Ovary (tissue), 9 donors: ENCODE results near the gene SEC14L6. TPM values are rescaled to one million over a fixed set of nuclear protein-coding genes. Genes with fewer than 3 reads are reported as not detected.

Experiments
- DNase-seq, 5 donors: peaks; one replicate each; pipeline ENCODE4 v3.0.0-alpha.2; 2019 to 2020
- H3K27ac ChIP-seq, 2 donors: fragments of 200-600 bp; one replicate each; pipeline versions ENCODE4 v1.5.1 to v1.8.0; 2019 to 2022
- H3K27me3 ChIP-seq: fragments of 200-600 bp; one replicate; pipeline ENCODE4 v1.8.0; 2022
- H3K36me3 ChIP-seq: fragments of 200-600 bp; sonication (generic); one replicate; pipeline ENCODE4 v1.5.1; 2019
- H3K4me1 ChIP-seq: one replicate; pipeline ENCODE4 v1.8.1; 2013; ENCODE audit warnings: mild to moderate bottlenecking, moderate library complexity; ENCODE audit not compliant: insufficient read depth
- H3K4me3 ChIP-seq: fragments of 200-600 bp; sonication (generic); one replicate; pipeline ENCODE4 v1.5.1; 2017
- H3K9me3 ChIP-seq, 2 donors: fragments of 200-600 bp in 1 of 2; sonication (generic) in 1 of 2; one replicate each; pipeline versions ENCODE4 v1.5.1 to v1.8.1; 2013 to 2019; ENCODE audit warnings: mild to moderate bottlenecking in 1 of 2, moderate library complexity in 1 of 2
- CTCF ChIP-seq, 3 donors: fragments of 450-650 bp in 2 of 3; fragments of 200-600 bp in 1 of 3; IDR thresholded peaks; one replicate each; pipeline versions ENCODE4 v1.5.1 to v1.8.0; 2016 to 2022; ENCODE audit warnings: antibody characterized with exemption in 3 of 3, mild to moderate bottlenecking in 1 of 3
- EP300 ChIP-seq: sonication (generic); formaldehyde crosslinking; IDR thresholded peaks from one replicate; pipeline ENCODE4 v1.6.1; 2017; ENCODE audit warnings: antibody characterized with exemption
- POLR2A ChIP-seq: fragments of 450-650 bp; IDR thresholded peaks from one replicate; pipeline ENCODE4 v1.6.1; 2017; ENCODE audit warnings: antibody characterized with exemption, mild to moderate bottlenecking, moderate library complexity
- WGBS, 3 donors: extraction: QIAGEN DNeasy Blood & Tissue Kit in 1 of 3; methylation state at CpG; one replicate each; pipeline versions ENCODE4 v1.1.5 to v1.1.7; 2013 to 2017; 5-methylcytosine and 5-hydroxymethylcytosine counted together
- intact Hi-C, 4 donors: fragments of 100-400 bp; cut with DNase I; formaldehyde crosslinking; loops; one replicate each; pipeline versions ENCODE4 v1.11.0 to v1.15.1; 2022 to 2023
- polyA plus RNA-seq, 2 donors: library from polyadenylated mRNA; stranded (reverse); fragments of 200-250 nt in 1 of 2; fragments of 350-450 nt in 1 of 2; fragmentation: Illumina TruSeq in 1 of 2; extraction: RNeasy Lipid Tissue Mini Kit (QIAGEN cat#74804) in 1 of 2; gene quantifications; one replicate each; pipeline ENCODE4 v1.2.3, GENCODE V29; 2013 to 2014
- total RNA-seq, 7 donors: library from RNA; depleted of rRNA in 2 of 7; stranded (reverse); fragments of >200 nt in 2 of 7; fragmentation: NEBNext Ultra II Directional in 3 of 7; extraction: Animal tissue kit (Norgen Biotek cat#: 25700) in 3 of 7; gene quantifications; one replicate each; pipeline versions ENCODE4 v1.1.0 to v1.2.4, GENCODE V29; 2016 to 2023
- donor health status: DM: no; HTN: no; CAD: no; lungs with moderate emphysema.
- donor health status: DM: no; HTN: no; CAD: no.
- donor health status: Bipolar disorder and iron deficiency.
- donor health status: DM: yes; HTN: yes; CAD: no.
- donor health status: DM: no; HTN: no; CAD: no.
- donor health status: DM: yes; HTN: yes; CAD: no.

The SEC14L6 gene
- total and polyA plus RNA-seq, 9 donors, result 0.92 to 2.8 (median 1.7) TPM

GRCh38 chr22:30565341-30565740 lies 18.8 kb upstream of the SEC14L6 start:
- WGBS, 3 donors, result 61 to 69% (median 62%) methylated on average over 4 of the region's 4 CpGs

GRCh38 chr22:30564761-30565119 lies 18.2 kb upstream of the SEC14L6 start:
- Histone ChIP-seq H3K4me1 (no peaks in the 10 kb centered on the region), H3K4me3 (no peak overlapping the region), H3K36me3 (no peaks in the 10 kb centered on the region), H3K27ac (no peak overlapping the region), H3K9me3 (no peaks in the 10 kb centered on the region), H3K27me3 (no peaks in the 10 kb centered on the region)
- intact Hi-C loops, result no loop called here
- 33 to 47% (median 43%) methylated on average over 3 of the region's 3 CpGs for WGBS, 3 donors
- no peak for TF ChIP-seq CTCF (IDR thresholded peaks at IDR 0.05)
- TF ChIP-seq EP300, result no peak
- no peak for TF ChIP-seq POLR2A
- DNase-seq, result no peak

More at GRCh38 chr22:30565341-30565740, 18.8 kb upstream of the SEC14L6 start:
- intact Hi-C loops, result no loop called here
- no peak for TF ChIP-seq POLR2A
- no peak for TF ChIP-seq CTCF (IDR thresholded peaks at IDR 0.05)
- TF ChIP-seq EP300, result no peak
- Histone ChIP-seq H3K4me1 (no peaks in the 10 kb centered on the region), H3K4me3 (no peak overlapping the region), H3K27me3 (no peaks in the 10 kb centered on the region), H3K27ac (no peak overlapping the region), H3K9me3 (no peaks in the 10 kb centered on the region), H3K36me3 (no peaks in the 10 kb centered on the region)
- DNase-seq, result no peak

GRCh38 chr22:30564045-30564760 lies 17.7 kb upstream of the SEC14L6 start:
- 66 to 77% (median 69%) methylated on average over 8 of the region's 8 CpGs for WGBS, 3 donors
- Histone ChIP-seq H3K36me3 (no peaks in the 10 kb centered on the region), H3K27ac (no peak overlapping the region), H3K4me3 (no peak overlapping the region), H3K9me3 (no peaks in the 10 kb centered on the region), H3K4me1 (no peaks in the 10 kb centered on the region), H3K27me3 (no peaks in the 10 kb centered on the region)
- TF ChIP-seq POLR2A (no peak), EP300 (no peak), CTCF (IDR thresholded peaks at IDR 0.05) (no peak)
- no peak for DNase-seq
- intact Hi-C loops, result no loop called here

- H3K27me3 ChIP-seq, result no peaks in the 10 kb centered on the region
- DNase-seq, result no peak
- intact Hi-C loops, result no loop called here
- no peaks in the 10 kb centered on the region for H3K36me3 ChIP-seq
- H3K27ac ChIP-seq, result no peak overlapping the region
- H3K4me1 ChIP-seq, result no peaks in the 10 kb centered on the region
- H3K9me3 ChIP-seq, result no peaks in the 10 kb centered on the region
- WGBS, 3 donors, result 62 to 72% (median 66%) methylated on average over 6 of the region's 6 CpGs
- H3K4me3 ChIP-seq, result no peak overlapping the region
- TF ChIP-seq EP300 (no peak), POLR2A (no peak), CTCF (IDR thresholded peaks at IDR 0.05) (no peak)
Measured at GRCh38 chr22:30562366-30562765, 15.8 kb upstream of the SEC14L6 start.
